Endodermal cell (in vitro differentiated cells): ENCODE results near the gene PPP1R12B. TPM values are rescaled to one million over a fixed set of nuclear protein-coding genes. Genes with fewer than 3 reads are reported as not detected.
A peak's percentile ranks its signal among the peaks of the same experiment; 100 is the strongest.
"Not testable (repeated sequence)": the region's sequence is repeated elsewhere in the genome, so short reads cannot be mapped to it uniquely, and the experiment has no call there.

Experiments
- DNase-seq: peaks from one replicate; pipeline ENCODE4 v3.0.0-alpha.2; 2017
- H3K27ac ChIP-seq: 2 replicates; pipeline ENCODE4 v1.5.1; 2013; ENCODE audit warnings: mild to moderate bottlenecking, low read depth, low read length, moderate library complexity
- H3K27me3 ChIP-seq: 2 replicates; pipeline ENCODE4 v1.6.1; 2013; ENCODE audit warnings: mild to moderate bottlenecking, low read length, moderate library complexity; ENCODE audit not compliant: insufficient read depth, control insufficient read depth, poor library complexity, severe bottlenecking
- H3K36me3 ChIP-seq: 2 replicates; pipeline ENCODE4 v1.7.0; 2013; ENCODE audit warnings: mild to moderate bottlenecking, low read length, moderate library complexity; ENCODE audit not compliant: control insufficient read depth, insufficient read depth
- H3K4me1 ChIP-seq: one replicate; pipeline ENCODE4 v1.7.0; 2013; ENCODE audit warnings: low read length; ENCODE audit not compliant: control insufficient read depth, insufficient read depth
- H3K4me3 ChIP-seq: 2 replicates; pipeline ENCODE4 v1.5.1; 2013; ENCODE audit warnings: mild to moderate bottlenecking, low read length, moderate library complexity
- H3K9ac ChIP-seq: 2 replicates; pipeline ENCODE4 v1.6.1; 2013; ENCODE audit warnings: mild to moderate bottlenecking, low read length, moderate library complexity; ENCODE audit not compliant: poor library complexity, severe bottlenecking; ENCODE audit errors: extremely low read depth
- H3K9me3 ChIP-seq: 2 replicates; pipeline ENCODE4 v1.6.1; 2013; ENCODE audit warnings: mild to moderate bottlenecking, low read length, moderate library complexity; ENCODE audit not compliant: control insufficient read depth
- H3K27ac Mint-ChIP-seq: 2 replicates; pipeline ENCODE4 v1.8.0; 2020; ENCODE audit warnings: mixed read lengths
- H3K27me3 Mint-ChIP-seq: 2 replicates; pipeline ENCODE4 v1.8.0; 2021; ENCODE audit warnings: mild to moderate bottlenecking, mixed read lengths; ENCODE audit not compliant: insufficient read depth
- H3K36me3 Mint-ChIP-seq: 2 replicates; pipeline ENCODE4 v1.8.0; 2020; ENCODE audit warnings: low read depth, mixed read lengths
- H3K4me1 Mint-ChIP-seq: 2 replicates; pipeline ENCODE4 v1.8.0; 2020; ENCODE audit warnings: mixed read lengths
- H3K4me3 Mint-ChIP-seq: 2 replicates; pipeline ENCODE4 v1.8.0; 2020; ENCODE audit warnings: mild to moderate bottlenecking, moderate library complexity, mixed read lengths
- H3K9me3 Mint-ChIP-seq: 2 replicates; pipeline ENCODE4 v1.8.0; 2020; ENCODE audit warnings: mild to moderate bottlenecking, mixed read lengths
- WGBS, 2 experiments: methylation state at CpG; one replicate each; pipeline versions ENCODE4 v1.1.5 to v1.1.7; 2013; ENCODE audit warnings: missing lambda C conversion rate in 2 of 2, mixed read lengths in 1 of 2; ENCODE audit not compliant: insufficient coverage in 1 of 2, insufficient read length in 1 of 2; 5-methylcytosine and 5-hydroxymethylcytosine counted together
- total RNA-seq, 2 donors: library from RNA; stranded (reverse); fragmentation: NEBNext Ultra II Directional in 1 of 2; extraction: Animal tissue kit (Norgen Biotek cat#: 25700) in 1 of 2; gene quantifications; 2 replicates in 1 of 2; 3 replicates in 1 of 2; pipeline ENCODE4 v1.2.1, GENCODE V29; 2021

The PPP1R12B gene
- total RNA-seq, 2 donors from 2014 or later: 19.2 to 20.3 TPM

- 87% methylated on average over 5 of the region's 6 CpGs; no CpG with 5 or more reads in 1 of the 2 experiments for WGBS, 2 experiments
- H3K9me3 Mint-ChIP-seq, H3K27me3 ChIP-seq, H3K36me3 ChIP-seq, H3K4me3 Mint-ChIP-seq, H3K4me3 ChIP-seq, H3K9me3 ChIP-seq, H3K36me3 Mint-ChIP-seq, H3K27me3 Mint-ChIP-seq, H3K4me1 Mint-ChIP-seq, DNase-seq, H3K27ac ChIP-seq, H3K9ac ChIP-seq, H3K27ac Mint-ChIP-seq, H3K4me1 ChIP-seq: not testable (repeated sequence)
Measured at GRCh38 chr1:202473266-202474045, 125.0 kb downstream of the PPP1R12B start.

- not testable (repeated sequence) for H3K9me3 ChIP-seq, H3K27me3 Mint-ChIP-seq, H3K36me3 ChIP-seq, H3K9me3 Mint-ChIP-seq, H3K36me3 Mint-ChIP-seq, H3K9ac ChIP-seq, H3K27ac Mint-ChIP-seq, H3K27me3 ChIP-seq, H3K4me3 ChIP-seq, H3K27ac ChIP-seq, DNase-seq, H3K4me1 ChIP-seq, H3K4me3 Mint-ChIP-seq
- H3K4me1 Mint-ChIP-seq: peaks cover 12% of the 10 kb centered on the region
Measured at GRCh38 chr1:202479661-202480060, 131.2 kb downstream of the PPP1R12B start.

GRCh38 chr1:202480640-202481039 lies 132.1 kb downstream of the PPP1R12B start:
- H3K4me1 ChIP-seq, H3K27ac Mint-ChIP-seq, H3K36me3 ChIP-seq, H3K9ac ChIP-seq, H3K36me3 Mint-ChIP-seq, H3K4me3 ChIP-seq, H3K4me3 Mint-ChIP-seq, H3K27ac ChIP-seq, H3K27me3 ChIP-seq, H3K27me3 Mint-ChIP-seq, H3K9me3 ChIP-seq, DNase-seq: not testable (repeated sequence)
- H3K4me1 Mint-ChIP-seq: peaks cover 12% of the 10 kb centered on the region
- peaks cover 10% of the 10 kb centered on the region for H3K9me3 Mint-ChIP-seq

GRCh38 chr1:202483362-202483761 lies 134.9 kb downstream of the PPP1R12B start:
- not testable (repeated sequence) for H3K4me3 ChIP-seq, H3K9me3 ChIP-seq, H3K27me3 ChIP-seq, H3K27ac ChIP-seq, H3K36me3 ChIP-seq, H3K4me3 Mint-ChIP-seq, H3K4me1 ChIP-seq, H3K27me3 Mint-ChIP-seq, H3K9ac ChIP-seq
- Mint-ChIP-seq H3K27ac (peak overlapping the region; percentile 31), H3K4me1 (peaks cover 12% of the 10 kb centered on the region), H3K9me3 (peaks cover 10% of the 10 kb centered on the region), H3K36me3 (peaks cover 12% of the 10 kb centered on the region)
- WGBS, 2 experiments: 74 to 75% methylated on average over 2 of the region's 2 CpGs
- DNase-seq: peak; percentile 58

- Mint-ChIP-seq H3K36me3 (peaks cover 18% of the 10 kb centered on the region), H3K9me3 (peaks cover 10% of the 10 kb centered on the region), H3K4me1 (peaks cover 12% of the 10 kb centered on the region)
- not testable (repeated sequence) for H3K4me3 ChIP-seq, H3K9ac ChIP-seq, H3K9me3 ChIP-seq, DNase-seq, H3K4me3 Mint-ChIP-seq, H3K4me1 ChIP-seq, H3K27me3 ChIP-seq, H3K36me3 ChIP-seq, H3K27me3 Mint-ChIP-seq, H3K27ac ChIP-seq, H3K27ac Mint-ChIP-seq
- no CpG with 5 or more reads among the region's 2 CpGs for WGBS, 2 experiments
Measured at GRCh38 chr1:202484032-202484431, 135.5 kb downstream of the PPP1R12B start.

GRCh38 chr1:202484820-202485219 lies 136.3 kb downstream of the PPP1R12B start:
- Mint-ChIP-seq H3K9me3 (peaks cover 10% of the 10 kb centered on the region), H3K36me3 (peaks cover 20% of the 10 kb centered on the region), H3K4me1 (peaks cover 12% of the 10 kb centered on the region)
- not testable (repeated sequence) for H3K27me3 Mint-ChIP-seq, H3K9ac ChIP-seq, H3K4me3 ChIP-seq, H3K27me3 ChIP-seq, H3K4me1 ChIP-seq, H3K27ac Mint-ChIP-seq, H3K36me3 ChIP-seq, DNase-seq, H3K9me3 ChIP-seq, H3K27ac ChIP-seq, H3K4me3 Mint-ChIP-seq
- 98% methylated on average over 3 of the region's 3 CpGs; no CpG with 5 or more reads in 1 of the 2 experiments for WGBS, 2 experiments

- H3K36me3 Mint-ChIP-seq: peaks cover 20% of the 10 kb centered on the region
- H3K27ac ChIP-seq, H3K27ac Mint-ChIP-seq, H3K27me3 ChIP-seq, H3K4me3 Mint-ChIP-seq, H3K4me3 ChIP-seq, H3K4me1 Mint-ChIP-seq, H3K9ac ChIP-seq, DNase-seq, H3K27me3 Mint-ChIP-seq, H3K36me3 ChIP-seq, H3K9me3 ChIP-seq, H3K4me1 ChIP-seq: not testable (repeated sequence)
- H3K9me3 Mint-ChIP-seq: peaks cover 10% of the 10 kb centered on the region
- WGBS, 2 experiments: 96 to 100% methylated on average over 5 of the region's 6 CpGs
Measured at GRCh38 chr1:202488178-202488649, 139.7 kb downstream of the PPP1R12B start.
